Glutamatergic neuron (in vitro differentiated cells): ENCODE measurements around the gene HNRNPA0. TPM values are rescaled to one million over a fixed set of nuclear protein-coding genes. Genes with fewer than 3 reads are reported as not detected.

Source experiments
- DNase-seq: peaks from one replicate; pipeline ENCODE4 v3.0.0; 2022
- H3K27ac Mint-ChIP-seq: one replicate; pipeline ENCODE4 v1.8.0; 2020; ENCODE audit warnings: mild to moderate bottlenecking, mixed read lengths, inconsistent platforms; ENCODE audit not compliant: unreplicated experiment
- H3K27me3 Mint-ChIP-seq: one replicate; pipeline ENCODE4 v1.8.0; 2020; ENCODE audit warnings: mild to moderate bottlenecking, moderate library complexity, mixed read lengths, inconsistent platforms; ENCODE audit not compliant: unreplicated experiment
- H3K36me3 Mint-ChIP-seq: one replicate; pipeline ENCODE4 v1.8.0; 2020; ENCODE audit warnings: mild to moderate bottlenecking, mixed read lengths, inconsistent platforms; ENCODE audit not compliant: unreplicated experiment
- H3K4me1 Mint-ChIP-seq: one replicate; pipeline ENCODE4 v1.8.0; 2020; ENCODE audit warnings: mild to moderate bottlenecking, low read depth, mixed read lengths, inconsistent platforms; ENCODE audit not compliant: unreplicated experiment
- H3K4me3 Mint-ChIP-seq: one replicate; pipeline ENCODE4 v1.8.0; 2020; ENCODE audit warnings: mild to moderate bottlenecking, mixed read lengths, inconsistent platforms; ENCODE audit not compliant: unreplicated experiment
- H3K9me3 Mint-ChIP-seq: one replicate; pipeline ENCODE4 v1.8.0; 2020; ENCODE audit warnings: mild to moderate bottlenecking, moderate library complexity, mixed read lengths, inconsistent platforms; ENCODE audit not compliant: unreplicated experiment
- CTCF ChIP-seq: fragments of 200-600 bp; sonication (generic); IDR thresholded peaks from one replicate; pipeline ENCODE4 v1.5.0; 2021; ENCODE audit not compliant: partially characterized antibody, unreplicated experiment
- total RNA-seq: library from RNA; stranded (reverse); fragmentation: NEBNext Ultra II Directional; extraction: Animal tissue kit (Norgen Biotek cat#: 25700); gene quantifications from one replicate; pipeline ENCODE4 v1.2.1, GENCODE V29; 2021; ENCODE audit not compliant: unreplicated experiment

Gene HNRNPA0
- total RNA-seq, 1 donor from 2014 or later, result 65.2 TPM

GRCh38 chr5:137750436-137750835, 3.7 kb downstream of the HNRNPA0 start:
- peaks cover 5% of the 10 kb centered on the region for H3K36me3 Mint-ChIP-seq
- H3K9me3 Mint-ChIP-seq, result peaks cover 12% of the 10 kb centered on the region
- DNase-seq, result no peak
- peak overlapping the region; percentile 100 for H3K4me3 Mint-ChIP-seq
- no peak overlapping the region for H3K27ac Mint-ChIP-seq
- peaks cover 8% of the 10 kb centered on the region for H3K4me1 Mint-ChIP-seq
- TF ChIP-seq CTCF, result no peak
- peaks cover 8% of the 10 kb centered on the region for H3K27me3 Mint-ChIP-seq

GRCh38 chr5:137747848-137748247, 6.3 kb downstream of the HNRNPA0 start:
- DNase-seq, result no peak
- Mint-ChIP-seq H3K4me3 (no peak overlapping the region), H3K9me3 (peaks cover 2% of the 10 kb centered on the region), H3K4me1 (peaks cover 8% of the 10 kb centered on the region), H3K27me3 (peaks cover 2% of the 10 kb centered on the region), H3K27ac (no peak overlapping the region), H3K36me3 (peaks cover 3% of the 10 kb centered on the region)
- TF ChIP-seq CTCF, result no peak

- TF ChIP-seq CTCF, result peak; percentile 67
- Mint-ChIP-seq H3K36me3 (no peaks in the 10 kb centered on the region), H3K4me1 (no peaks in the 10 kb centered on the region), H3K27ac (no peak overlapping the region), H3K27me3 (no peaks in the 10 kb centered on the region), H3K9me3 (no peaks in the 10 kb centered on the region), H3K4me3 (no peak overlapping the region)
- DNase-seq, result peak; percentile 29
Observed at GRCh38 chr5:137743031-137743640, 11.0 kb downstream of the HNRNPA0 start.

- Mint-ChIP-seq H3K4me3 (no peak overlapping the region), H3K4me1 (no peaks in the 10 kb centered on the region)
Observed at GRCh38 chr5:137741718-137742117, 12.4 kb downstream of the HNRNPA0 start.

More at GRCh38 chr5:137741718-137742117, 12.4 kb downstream of the HNRNPA0 start:
- no peak for TF ChIP-seq CTCF
- H3K9me3 Mint-ChIP-seq, result no peaks in the 10 kb centered on the region
- DNase-seq, result no peak
- H3K27me3 Mint-ChIP-seq, result no peaks in the 10 kb centered on the region
- H3K27ac Mint-ChIP-seq, result no peak overlapping the region
- peaks cover 7% of the 10 kb centered on the region for H3K36me3 Mint-ChIP-seq
